HG03066 (cell line): ENCODE data around the gene ZNRD2.
A peak's percentile ranks its signal among the peaks of the same experiment; 100 is the strongest.

ENCODE experiments used
- ATAC-seq: cut with Tn5 transposase; IDR thresholded peaks from one replicate; pipeline ENCODE4 v1.9.1; 2021; ENCODE audit warnings: low read depth; ENCODE audit not compliant: unreplicated experiment

The ZNRD2 gene

GRCh38 chr11:65585396-65586246 is 15.3 kb downstream of the ZNRD2 start:
- no peak for ATAC-seq

- no peak for ATAC-seq
Observed at GRCh38 chr11:65586247-65586630, 16.0 kb downstream of the ZNRD2 start.

- no peak for ATAC-seq
Observed at GRCh38 chr11:65586676-65587075, 16.4 kb downstream of the ZNRD2 start.

GRCh38 chr11:65588199-65589054 is 18.1 kb downstream of the ZNRD2 start:
- ATAC-seq: peak; percentile 80

GRCh38 chr11:65589444-65590239 is 19.4 kb downstream of the ZNRD2 start:
- no peak for ATAC-seq

- no peak for ATAC-seq
Observed at GRCh38 chr11:65590240-65590738, 20.0 kb downstream of the ZNRD2 start.

- no peak for ATAC-seq
Observed at GRCh38 chr11:65591939-65592857, 21.9 kb downstream of the ZNRD2 start.

GRCh38 chr11:65592858-65593517 is 22.7 kb downstream of the ZNRD2 start:
- no peak for ATAC-seq

GRCh38 chr11:65593518-65594414 is 23.5 kb downstream of the ZNRD2 start:
- no peak for ATAC-seq

GRCh38 chr11:65595131-65595530 is 24.9 kb downstream of the ZNRD2 start:
- ATAC-seq: no peak

- ATAC-seq: no peak
Observed at GRCh38 chr11:65595543-65596281, 25.4 kb downstream of the ZNRD2 start, which contains the start of gene KCNK7. Gene KCNK7 (minus strand): TSS chr11:65595800. CDS start chr11:65595772, 28 bp downstream.

- no peak for ATAC-seq
Observed at GRCh38 chr11:65596520-65596919, 26.2 kb downstream of the ZNRD2 start.

GRCh38 chr11:65598258-65598699 is 28.0 kb downstream of the ZNRD2 start:
- no peak for ATAC-seq

GRCh38 chr11:65599216-65599954 is 29.1 kb downstream of the ZNRD2 start:
- no peak for ATAC-seq

GRCh38 chr11:65599955-65600246 is 29.6 kb downstream of the ZNRD2 start:
- ATAC-seq: no peak

GRCh38 chr11:65604258-65604657 is 34.0 kb downstream of the ZNRD2 start:
- no peak for ATAC-seq
